Measurements from ENCODE around the gene THRB.

The THRB gene

DNA sequence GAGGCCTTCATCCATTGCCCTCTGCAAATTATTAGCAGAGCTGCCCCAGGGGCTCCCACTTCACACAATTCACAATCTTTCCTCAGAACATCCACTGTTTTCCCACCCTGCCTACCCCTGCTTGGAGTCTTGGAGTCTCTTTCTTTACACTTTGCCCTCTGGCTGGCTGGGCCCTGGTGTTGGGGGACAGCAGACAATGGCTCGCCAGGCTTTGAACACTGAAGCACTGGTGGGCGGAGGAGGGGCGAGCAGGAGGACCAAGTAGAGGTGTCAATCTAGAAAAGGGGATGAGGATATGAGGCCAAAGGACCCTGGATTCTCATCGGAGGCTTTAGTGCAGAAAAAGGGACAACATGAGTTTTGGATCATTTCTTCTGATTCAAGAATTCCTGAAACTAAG, 337.5 kb downstream of the THRB start:
- no peak for DNase-seq (ENCODE audit: extremely low read depth in 1 of 2, low read depth in 1 of 2)

DNA sequence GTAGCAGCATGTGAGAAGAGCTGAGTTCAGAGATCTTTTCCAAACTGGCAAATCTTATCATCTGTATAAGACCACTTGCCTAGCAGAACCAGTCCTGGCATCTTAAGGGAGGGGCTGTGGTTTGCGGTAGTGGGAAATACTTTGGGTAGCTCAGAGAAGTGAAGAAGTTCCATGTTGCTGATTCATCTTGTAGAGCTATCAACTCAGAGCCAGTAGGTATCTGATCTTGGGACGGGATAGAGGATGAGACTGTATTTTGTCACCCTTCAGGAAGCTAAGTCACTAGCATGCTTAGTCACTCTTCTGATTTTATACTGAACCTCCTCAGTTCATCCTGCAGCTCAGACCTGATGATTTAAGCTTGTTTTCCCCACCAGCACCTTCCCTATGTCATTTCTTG, 338.2 kb downstream of the THRB start:
- DNase-seq (ENCODE audit: extremely low read depth in 1 of 2, low read depth in 1 of 2): no peak

DNA sequence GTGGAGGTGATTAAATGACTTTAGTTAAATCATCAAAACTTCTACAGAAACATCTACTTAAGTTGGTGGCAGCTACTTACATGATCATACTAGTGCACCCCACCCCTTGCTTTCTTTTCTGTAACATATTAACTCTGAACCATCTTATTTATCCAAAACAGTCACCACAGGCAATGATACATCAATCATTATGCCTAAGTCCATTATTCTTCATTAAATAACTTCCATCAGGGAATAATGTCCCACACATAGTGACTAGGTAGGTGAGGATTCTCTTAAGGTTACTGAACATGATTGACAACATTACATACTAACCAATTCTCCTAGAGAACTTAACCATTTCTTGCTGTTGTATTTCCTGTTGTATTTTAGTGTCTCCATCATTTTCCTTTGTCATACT, 339.4 kb downstream of the THRB start:
- DNase-seq (ENCODE audit: extremely low read depth in 1 of 2, low read depth in 1 of 2): no peak

DNA sequence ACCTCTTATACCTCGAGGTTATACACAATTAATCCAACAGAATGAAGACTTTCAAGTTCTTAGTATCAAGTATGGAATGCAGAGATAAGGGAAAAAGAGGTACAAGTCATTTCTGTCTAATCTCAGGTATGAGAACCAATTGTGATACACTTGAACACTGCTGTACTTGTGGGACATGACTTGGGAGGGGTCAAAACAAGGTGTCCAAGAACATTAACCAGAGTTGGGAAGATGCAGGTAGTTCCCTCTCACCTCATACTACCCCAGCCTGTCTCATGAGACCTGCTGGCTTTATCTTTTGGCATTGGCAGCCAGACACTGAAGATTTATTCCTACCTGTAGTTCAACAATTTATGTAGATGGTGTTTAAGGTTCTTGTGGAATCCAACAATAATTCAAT, 339.9 kb downstream of the THRB start:
- DNase-seq (ENCODE audit: extremely low read depth in 1 of 2, low read depth in 1 of 2): no peak

DNA sequence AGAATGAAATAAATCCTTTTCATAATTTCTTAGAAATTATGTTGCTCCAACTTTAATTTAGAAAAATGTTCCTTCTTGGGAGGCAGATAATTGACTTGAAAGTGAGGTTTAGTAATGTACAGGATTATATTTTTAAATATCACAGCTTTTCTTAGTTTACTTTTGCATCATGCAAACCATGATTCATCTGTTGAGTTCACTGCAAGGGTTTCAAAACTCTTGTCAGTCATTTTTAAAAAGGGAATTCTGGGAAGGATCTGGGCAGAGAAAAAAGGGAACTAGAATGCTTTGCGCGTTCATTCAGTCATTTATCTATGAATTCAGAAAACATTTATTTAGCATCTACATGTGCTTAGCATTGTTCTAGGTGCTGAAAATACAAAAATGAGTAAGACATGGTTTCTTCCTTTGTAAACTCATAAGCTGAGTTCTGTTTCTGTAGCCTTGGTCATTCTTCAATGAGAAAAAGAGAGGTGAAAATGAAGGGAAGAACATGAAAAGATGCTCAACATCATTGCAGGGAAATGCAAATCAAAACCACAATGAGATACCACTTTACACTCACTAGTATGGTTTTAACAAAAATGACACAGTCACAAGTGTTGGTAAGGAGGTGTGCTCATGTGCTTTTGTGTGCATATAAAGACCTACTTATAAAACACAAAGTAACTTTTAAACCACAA, 340.5 kb downstream of the THRB start:
- DNase-seq (ENCODE audit: extremely low read depth in 1 of 2, low read depth in 1 of 2): no peak

DNA sequence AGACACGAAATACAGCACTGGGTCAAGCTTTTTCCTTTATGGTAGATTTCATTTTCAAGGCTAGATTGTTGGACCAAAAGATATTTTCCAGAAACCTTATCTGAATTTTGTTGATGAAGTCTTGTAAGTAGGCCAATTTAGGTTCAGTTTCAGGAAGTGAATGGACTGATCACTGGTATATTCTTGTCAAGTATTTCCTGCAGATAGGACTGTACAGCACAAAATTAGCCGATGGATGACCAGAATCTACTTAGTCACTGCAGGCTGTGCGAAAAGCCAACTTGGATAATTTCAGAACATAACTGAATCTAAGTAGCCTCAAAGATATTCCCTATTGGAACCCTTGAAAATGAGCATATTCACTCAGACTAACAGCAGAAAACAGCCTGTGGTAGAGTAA, 343.1 kb downstream of the THRB start:
- DNase-seq (ENCODE audit: extremely low read depth in 1 of 2, low read depth in 1 of 2): no peak

DNA sequence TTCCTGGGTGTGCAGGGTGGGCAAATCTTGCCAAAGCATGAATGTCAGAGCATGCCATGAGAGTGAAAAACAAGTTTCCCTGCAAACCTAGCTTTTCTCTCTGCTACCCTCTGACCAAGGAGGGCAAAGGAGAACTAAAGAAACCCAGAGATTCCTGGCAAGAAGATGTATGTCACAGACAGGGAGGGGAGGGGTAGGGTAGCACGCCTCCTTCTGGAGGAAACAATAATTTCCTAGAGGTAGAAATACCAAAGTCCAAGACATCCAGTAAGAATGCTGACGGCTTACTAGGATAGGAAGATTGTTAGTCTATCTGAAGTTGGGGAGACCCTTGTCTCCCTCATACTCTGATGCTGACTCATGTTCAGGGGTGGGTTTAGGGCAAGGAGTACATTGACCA, 345.6 kb downstream of the THRB start:
- DNase-seq (ENCODE audit: extremely low read depth in 1 of 2, low read depth in 1 of 2): no peak

DNA sequence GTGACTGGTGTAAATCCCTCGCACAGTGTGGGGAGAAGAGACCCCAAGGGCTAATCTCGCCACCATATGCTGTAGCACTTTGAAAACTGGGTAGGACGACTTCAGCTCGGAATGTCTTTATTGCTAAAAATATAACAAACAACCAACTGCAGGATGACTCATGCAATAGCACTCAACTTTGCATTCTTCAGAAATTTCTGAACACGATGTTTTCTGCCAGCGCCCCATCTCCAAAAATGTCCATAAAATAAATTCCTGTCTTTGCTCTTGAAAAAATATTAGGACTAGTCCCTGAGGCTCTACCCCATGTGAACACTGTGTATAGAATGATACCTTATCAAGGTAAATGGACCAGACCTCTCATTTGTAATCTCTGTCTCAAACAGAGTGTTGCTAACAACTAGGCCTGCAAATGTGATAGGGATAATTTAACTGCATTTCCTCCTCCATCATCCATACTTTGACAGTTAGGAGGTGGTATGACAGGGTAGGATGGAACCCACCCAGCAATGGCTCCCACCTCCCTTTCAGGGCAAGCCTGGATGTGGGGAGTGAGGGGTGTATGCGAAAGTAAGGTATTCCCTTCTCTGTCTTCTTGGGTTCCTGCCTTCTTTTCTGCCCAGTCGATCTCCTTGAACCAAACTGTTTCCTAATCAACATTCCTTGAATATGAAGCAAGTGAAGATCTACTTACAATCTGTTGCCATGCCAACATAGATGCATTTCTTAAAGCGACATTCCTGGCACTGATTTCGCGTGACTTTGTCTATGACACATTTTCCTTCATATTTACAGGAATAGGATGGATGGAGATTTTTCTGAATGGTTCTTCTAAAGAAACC, 348.4 kb downstream of the THRB start:
- no peak for DNase-seq (ENCODE audit: extremely low read depth in 1 of 2, low read depth in 1 of 2)

DNA sequence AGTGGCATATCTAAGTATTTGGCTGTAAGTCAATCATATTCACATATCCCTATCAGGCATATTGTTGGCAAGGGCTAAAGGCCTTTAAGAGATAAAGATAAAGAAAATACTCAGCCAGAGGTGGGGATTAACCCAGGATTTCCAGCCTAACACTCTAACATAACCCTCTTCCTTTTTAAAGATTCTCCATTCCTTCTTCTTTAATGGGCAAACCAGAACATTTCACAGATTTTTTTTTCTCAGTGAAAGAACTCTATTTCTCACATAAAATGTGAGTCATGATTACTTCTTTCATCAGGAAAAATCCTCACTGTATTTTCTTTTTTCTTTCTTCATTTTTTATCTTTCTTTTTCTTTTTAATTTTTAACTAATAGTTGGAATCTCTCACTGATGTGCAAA, 349.2 kb downstream of the THRB start:
- DNase-seq (ENCODE audit: extremely low read depth in 1 of 2, low read depth in 1 of 2): no peak

DNA sequence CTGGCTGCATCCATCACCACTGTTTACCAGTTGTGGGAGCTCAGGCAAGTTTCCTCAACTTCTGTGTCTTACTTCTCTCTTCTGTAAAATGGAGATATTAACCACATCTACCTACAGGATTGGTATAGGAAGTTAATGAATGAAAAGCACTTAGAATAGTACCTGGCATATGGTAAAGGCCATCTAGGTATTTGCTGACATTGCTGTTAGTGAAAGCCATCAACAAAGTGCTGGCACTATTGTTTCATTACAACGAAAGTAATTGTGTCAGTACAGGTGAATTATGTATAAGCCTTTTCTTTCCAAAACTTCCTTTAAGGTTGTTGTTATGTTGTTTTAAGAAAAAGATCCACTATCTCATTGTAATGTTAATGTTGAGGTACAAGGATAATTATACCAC, 352.5 kb downstream of the THRB start:
- no peak for DNase-seq (ENCODE audit: extremely low read depth in 1 of 2, low read depth in 1 of 2)

DNA sequence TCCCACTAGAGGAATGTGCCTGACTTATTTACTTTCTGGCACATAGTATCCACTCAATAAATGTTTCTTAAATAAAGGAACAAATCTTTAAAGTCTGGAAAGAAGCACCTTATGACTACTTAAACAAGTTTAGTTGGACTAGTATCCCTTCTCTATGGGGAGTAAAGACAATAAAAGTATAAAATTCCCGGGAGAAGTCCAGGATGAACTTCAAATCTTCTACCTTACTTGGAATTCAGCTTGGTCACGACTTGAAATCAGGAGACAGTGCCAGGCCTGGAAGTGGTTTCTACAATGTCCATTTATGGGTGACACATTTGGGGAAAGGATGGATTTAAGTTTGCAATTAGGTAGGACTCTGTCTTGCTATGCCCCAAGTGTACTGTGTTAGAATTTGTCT, 353.1 kb downstream of the THRB start:
- DNase-seq (ENCODE audit: extremely low read depth in 1 of 2, low read depth in 1 of 2): no peak

DNA sequence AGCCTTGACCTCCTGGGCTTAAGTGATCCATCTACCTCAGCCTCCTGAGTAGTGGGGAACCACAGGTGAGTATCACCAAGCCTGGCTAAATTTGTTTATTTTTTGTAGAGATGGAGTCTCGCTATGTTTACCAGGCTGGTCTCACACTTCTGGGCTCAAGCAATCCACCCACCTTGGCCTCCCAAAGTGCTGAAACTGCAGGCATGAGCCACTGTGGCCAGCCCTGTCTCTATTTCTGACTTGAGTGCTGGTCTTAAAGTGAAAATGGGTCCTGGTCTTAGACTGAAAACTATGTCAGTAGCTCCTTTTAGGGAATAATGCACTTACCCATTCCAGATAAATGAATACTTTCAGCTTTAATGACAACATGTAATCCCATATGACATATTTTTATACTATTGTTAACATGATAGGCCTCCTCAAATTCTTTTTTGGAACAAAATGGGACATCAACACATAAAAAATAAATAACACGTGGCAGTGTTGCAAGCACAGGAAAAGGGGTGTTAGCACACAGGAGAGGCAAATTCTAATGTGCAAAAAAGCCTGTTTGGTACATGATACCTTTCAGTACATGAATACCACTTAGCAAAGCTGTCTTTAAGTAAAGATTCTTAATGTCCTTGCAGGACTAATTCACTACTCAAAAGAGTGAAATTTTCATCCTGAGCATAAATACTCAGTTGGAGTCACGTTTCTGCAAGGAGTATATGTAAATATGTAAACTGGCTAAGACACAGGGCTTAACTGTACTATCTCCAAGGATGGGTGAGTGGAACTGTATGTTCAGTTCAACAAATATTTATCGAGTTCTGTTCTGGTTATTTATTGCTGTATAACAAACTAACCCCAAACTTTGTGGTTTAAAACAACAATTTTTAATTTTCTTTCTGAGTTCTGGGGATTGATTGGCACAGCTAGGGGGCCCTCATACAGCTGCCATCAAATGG, 354.9 kb downstream of the THRB start:
- no peak for DNase-seq (ENCODE audit: extremely low read depth in 1 of 2, low read depth in 1 of 2)

DNA sequence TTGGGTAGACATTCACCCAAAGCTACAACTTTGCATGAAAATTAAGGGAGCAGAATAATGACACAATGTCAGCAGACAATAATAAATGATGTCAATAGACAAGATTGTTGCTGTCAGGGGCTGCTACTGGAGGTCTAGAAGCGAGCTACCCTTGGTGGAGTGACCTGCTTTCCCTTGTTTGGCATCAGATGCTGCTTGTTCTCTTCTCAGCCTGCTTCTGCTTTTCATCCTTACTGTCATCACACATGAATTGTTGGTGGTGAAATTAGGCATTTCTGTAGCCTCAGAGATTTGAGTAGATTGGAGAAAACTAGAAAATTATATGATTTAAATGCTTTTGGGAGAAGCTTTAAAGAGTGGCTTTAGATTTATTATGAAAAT, 355.8 kb downstream of the THRB start:
- no peak for DNase-seq (ENCODE audit: extremely low read depth in 1 of 2, low read depth in 1 of 2)

DNA sequence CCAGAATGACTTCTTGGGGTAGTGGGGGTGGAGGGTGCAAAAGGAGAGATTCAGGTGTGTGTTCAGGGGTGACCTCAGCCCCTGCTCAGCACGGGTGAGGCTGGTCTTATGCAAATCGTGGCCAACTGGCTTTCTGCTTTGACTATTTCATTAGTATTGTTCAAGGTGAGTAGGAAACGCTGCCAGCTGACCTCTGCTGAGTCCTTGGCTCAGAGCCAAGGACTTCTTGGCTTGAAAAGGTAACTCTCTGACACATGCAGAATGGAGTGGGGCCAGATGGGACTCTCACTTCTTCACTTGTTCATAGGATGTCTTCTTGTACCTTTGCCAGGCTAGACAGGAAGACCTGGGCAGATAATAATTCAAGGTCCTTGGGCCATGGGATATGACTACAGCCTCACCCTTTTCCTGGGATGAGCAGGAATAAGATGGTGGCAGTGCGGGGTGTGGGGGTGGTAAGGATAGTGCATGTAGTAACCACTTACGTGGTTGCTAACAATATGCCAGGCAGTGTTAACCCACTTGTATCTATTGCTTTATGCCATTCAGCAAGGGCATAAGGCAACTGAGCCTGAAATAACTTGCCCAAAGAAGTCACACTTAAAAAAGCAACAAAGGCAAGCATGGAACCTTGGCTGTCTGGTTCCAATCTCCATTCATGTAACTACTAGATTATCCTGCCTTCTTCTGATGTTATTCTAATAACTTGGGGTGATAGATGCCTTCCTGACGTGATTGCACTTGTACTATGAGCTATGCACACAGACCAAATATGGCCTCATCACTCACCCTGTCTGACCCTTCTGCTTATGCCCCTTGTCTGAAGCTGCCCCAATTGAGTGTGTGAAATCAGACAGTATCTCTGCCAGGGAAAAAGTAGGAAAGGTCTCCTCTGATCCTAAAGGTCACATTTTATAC, 356.4 kb downstream of the THRB start:
- no peak for DNase-seq (ENCODE audit: extremely low read depth in 1 of 2, low read depth in 1 of 2)

DNA sequence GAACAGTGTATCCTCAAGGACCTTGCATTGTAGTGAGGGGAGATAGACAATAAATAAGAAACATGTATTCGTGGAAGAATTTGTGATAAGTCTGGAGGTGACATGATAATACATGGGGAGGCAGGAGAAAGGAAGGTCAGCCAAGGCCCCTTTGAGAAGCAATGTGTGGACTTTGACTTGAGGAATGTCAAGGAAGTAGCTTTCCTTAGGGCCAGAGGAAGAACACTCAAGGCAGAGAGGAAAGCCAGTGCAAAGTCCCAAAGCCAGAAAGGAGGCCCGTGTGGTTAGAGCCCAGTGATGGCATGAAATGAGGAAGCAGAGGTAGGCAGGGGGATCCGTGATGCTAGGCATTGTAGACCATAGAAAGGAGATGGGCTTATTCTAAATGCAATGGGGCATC, 357.3 kb downstream of the THRB start:
- no peak for DNase-seq (ENCODE audit: extremely low read depth in 1 of 2, low read depth in 1 of 2)

DNA sequence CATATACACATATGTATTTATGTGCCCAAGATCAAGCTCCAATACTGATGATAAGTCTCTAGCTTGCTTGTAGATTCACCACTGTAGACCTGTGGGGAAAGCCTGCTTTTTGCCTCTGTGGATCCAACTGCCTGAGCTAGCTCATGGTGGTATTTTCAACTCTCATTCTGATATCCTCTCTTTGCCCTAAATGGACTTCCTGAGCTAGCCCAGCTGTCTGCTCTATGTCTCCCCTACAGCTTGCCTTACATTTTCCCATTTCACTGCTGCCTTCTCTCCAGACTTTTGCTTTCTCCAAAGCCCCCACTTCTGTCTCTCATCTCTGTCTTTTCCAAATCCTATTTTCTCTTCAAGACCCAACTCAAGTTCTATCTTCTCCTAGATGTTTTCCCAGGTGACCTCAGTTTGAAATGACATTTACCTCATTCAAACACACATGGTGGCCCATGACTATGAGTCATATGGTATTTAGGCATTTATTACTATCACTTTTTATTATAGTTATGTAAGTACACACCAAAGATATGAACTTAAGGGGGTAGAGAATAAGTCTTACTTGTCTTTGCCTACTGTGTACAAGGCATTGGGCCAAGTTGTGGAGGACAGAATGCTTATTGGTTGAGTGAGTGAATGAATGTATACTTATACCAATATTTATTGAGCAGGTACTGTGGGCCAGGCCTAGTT, 357.9 kb downstream of the THRB start:
- no peak for DNase-seq (ENCODE audit: extremely low read depth in 1 of 2, low read depth in 1 of 2)

DNA sequence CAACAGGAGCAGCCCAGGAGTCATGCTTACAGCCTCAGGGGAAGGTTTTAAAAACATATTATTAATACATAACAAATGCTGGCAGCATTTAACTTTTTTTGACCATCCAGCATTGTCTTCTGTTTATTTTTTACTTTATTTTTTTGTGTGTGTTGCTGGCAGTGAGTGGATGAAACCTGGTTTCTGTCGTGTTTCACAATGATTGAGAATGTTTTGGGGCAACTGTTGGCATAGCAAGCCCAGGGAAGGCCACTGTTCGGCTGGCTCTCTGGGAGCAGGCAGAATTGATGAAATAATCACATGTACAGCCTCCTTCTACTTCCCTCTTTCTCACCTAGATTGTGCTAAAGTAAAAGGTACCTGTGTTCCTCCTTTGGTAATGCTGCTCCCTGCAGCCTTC, 359.4 kb downstream of the THRB start:
- DNase-seq (ENCODE audit: extremely low read depth in 1 of 2, low read depth in 1 of 2): no peak

DNA sequence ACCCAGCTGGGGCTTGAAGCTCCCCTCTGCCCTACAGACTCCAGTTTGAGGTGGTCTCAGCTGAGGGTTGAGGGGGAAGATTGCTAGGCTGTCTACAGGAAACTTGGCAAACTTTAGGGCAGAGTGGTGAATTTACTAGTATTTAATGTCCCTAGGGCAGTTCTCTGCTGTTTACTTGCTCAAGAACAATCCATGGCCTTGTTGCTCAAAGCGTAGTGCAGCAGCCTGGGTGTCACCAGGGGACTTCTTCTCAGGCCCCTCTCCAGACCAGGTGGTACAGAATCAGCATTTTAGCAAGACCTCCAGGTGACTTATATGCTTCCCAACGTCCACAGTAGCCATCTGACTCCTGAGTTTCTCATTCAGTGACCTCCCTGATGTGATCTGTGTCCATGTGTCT, 360.7 kb downstream of the THRB start:
- no peak for DNase-seq (ENCODE audit: extremely low read depth in 1 of 2, low read depth in 1 of 2)

DNA sequence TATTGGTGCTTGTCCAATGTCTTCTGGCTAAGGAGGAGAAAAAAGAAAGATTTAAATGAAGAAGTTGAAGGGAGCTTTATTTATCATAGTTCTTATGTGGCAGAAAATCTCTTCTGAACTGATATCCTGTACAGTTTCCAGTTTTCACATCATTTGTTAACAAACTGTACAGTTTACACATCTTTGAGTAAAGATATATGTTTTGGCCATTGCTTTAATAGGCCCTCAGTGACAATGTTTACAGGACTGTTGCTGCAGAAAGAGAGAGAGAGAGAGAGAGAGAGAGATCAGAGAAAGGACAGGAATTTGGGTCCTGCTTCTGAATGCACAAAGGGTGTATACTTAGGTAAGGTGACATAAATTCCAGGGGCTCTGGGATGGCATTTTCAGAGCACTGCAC, 361.2 kb downstream of the THRB start:
- no peak for DNase-seq (ENCODE audit: extremely low read depth in 1 of 2, low read depth in 1 of 2)

DNA sequence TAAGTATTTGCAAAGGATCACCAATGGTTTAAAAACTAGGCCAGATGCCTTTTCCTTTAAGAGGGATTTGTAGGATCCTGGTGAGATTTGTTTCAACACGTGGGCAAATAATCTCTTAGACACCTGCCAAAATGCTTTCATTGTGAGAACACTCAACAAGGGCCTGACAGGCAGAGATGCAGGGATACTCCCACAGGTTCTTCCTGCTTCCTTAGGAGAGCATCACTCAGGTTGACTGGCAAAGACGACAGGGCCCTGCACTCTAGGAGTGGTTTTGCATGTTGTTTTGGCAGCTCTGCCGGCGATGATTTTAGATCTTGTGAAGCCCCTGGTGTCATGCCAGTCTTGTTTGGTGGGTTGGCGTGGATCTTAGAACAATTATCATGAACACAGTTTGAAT, 365.1 kb downstream of the THRB start:
- DNase-seq (ENCODE audit: extremely low read depth in 1 of 2, low read depth in 1 of 2): no peak
